Lower leg skin (tissue), 3 donors: Measurements from ENCODE around the gene MTM1.

Experiments used
- POLR2A ChIP-seq, 2 donors: fragments of 450-650 bp; IDR thresholded peaks; one replicate each; pipeline ENCODE4 v1.6.1; 2016 to 2017; ENCODE audit warnings: antibody characterized with exemption in 2 of 2, mild to moderate bottlenecking in 1 of 2, moderate library complexity in 1 of 2
- TF ChIP-seq, protein P1 (sequence below), 3 donors: fragments of 450-650 bp; IDR thresholded peaks; one replicate each; pipeline ENCODE4 v1.5.1; 2016; ENCODE audit warnings: antibody characterized with exemption in 3 of 3, mild to moderate bottlenecking in 3 of 3, moderate library complexity in 2 of 3

DNA sequence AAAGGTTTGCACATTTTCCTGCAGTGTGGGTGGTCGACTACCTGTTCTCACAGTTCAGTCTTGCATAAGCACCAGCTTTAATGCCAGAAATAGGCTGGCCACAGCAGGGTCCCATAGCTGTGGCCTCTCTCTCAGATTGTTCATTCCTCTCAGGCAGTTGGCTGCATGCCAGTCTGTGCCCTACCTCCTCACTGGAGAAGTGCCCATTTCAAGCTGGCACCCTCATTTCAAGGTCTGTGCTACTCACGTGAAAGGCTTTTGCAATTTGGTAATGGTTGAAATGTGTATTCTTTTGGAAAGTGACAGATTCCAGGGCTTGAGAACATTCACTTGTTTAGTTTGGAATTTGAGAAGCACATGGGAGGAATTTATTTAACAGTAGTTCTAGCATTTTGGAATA lies 95.9 kb downstream of the MTM1 start:
- TF ChIP-seq, protein P1, sequence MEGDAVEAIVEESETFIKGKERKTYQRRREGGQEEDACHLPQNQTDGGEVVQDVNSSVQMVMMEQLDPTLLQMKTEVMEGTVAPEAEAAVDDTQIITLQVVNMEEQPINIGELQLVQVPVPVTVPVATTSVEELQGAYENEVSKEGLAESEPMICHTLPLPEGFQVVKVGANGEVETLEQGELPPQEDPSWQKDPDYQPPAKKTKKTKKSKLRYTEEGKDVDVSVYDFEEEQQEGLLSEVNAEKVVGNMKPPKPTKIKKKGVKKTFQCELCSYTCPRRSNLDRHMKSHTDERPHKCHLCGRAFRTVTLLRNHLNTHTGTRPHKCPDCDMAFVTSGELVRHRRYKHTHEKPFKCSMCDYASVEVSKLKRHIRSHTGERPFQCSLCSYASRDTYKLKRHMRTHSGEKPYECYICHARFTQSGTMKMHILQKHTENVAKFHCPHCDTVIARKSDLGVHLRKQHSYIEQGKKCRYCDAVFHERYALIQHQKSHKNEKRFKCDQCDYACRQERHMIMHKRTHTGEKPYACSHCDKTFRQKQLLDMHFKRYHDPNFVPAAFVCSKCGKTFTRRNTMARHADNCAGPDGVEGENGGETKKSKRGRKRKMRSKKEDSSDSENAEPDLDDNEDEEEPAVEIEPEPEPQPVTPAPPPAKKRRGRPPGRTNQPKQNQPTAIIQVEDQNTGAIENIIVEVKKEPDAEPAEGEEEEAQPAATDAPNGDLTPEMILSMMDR (IDR thresholded peaks at IDR 0.05) = no peak
- TF ChIP-seq POLR2A (IDR thresholded peaks at IDR 0.05) = no peak
